ENCODE data around the gene MMP12. TPM values are rescaled to one million over a fixed set of nuclear protein-coding genes. Genes with fewer than 3 reads are reported as not detected.

Gene MMP12

GRCh38 chr11:102830001-102830727 lies 44.6 kb downstream of the MMP12 start:
- H3K27me3 ChIP-seq (ENCODE audit: control insufficient read depth, insufficient read depth, low read length): peaks cover 9% of the 10 kb centered on the region
- no peak overlapping the region for H3K9ac ChIP-seq (ENCODE audit: low read depth, low read length)
- H3K4me2 ChIP-seq (ENCODE audit: low read length): no peak overlapping the region
- no peak overlapping the region for H3K4me3 ChIP-seq (ENCODE audit: low read length)
- no peaks in the 10 kb centered on the region for H3K4me1 ChIP-seq (ENCODE audit: control insufficient read depth, insufficient read depth, low read length)
- no peaks in the 10 kb centered on the region for H3K36me3 ChIP-seq (ENCODE audit: insufficient read depth, low read length)
- H3K9me3 ChIP-seq (replicated peaks; ENCODE audit: low read length): no peaks in the 10 kb centered on the region

GRCh38 chr11:102829316-102830000 lies 45.3 kb downstream of the MMP12 start:
- no peaks in the 10 kb centered on the region for H3K36me3 ChIP-seq (ENCODE audit: insufficient read depth, low read length)
- H3K9ac ChIP-seq (ENCODE audit: low read depth, low read length): no peak overlapping the region
- peaks cover 9% of the 10 kb centered on the region for H3K27me3 ChIP-seq (ENCODE audit: control insufficient read depth, insufficient read depth, low read length)
- no peak overlapping the region for H3K4me3 ChIP-seq (ENCODE audit: low read length)
- H3K4me2 ChIP-seq (ENCODE audit: low read length): no peak overlapping the region
- no peaks in the 10 kb centered on the region for H3K4me1 ChIP-seq (ENCODE audit: control insufficient read depth, insufficient read depth, low read length)
- no peaks in the 10 kb centered on the region for H3K9me3 ChIP-seq (replicated peaks; ENCODE audit: low read length)

GRCh38 chr11:102824556-102824955 lies 50.2 kb downstream of the MMP12 start:
- Histone ChIP-seq H3K4me2 (ENCODE audit: low read length) (no peak overlapping the region), H3K9ac (ENCODE audit: low read depth, low read length) (no peak overlapping the region), H3K36me3 (ENCODE audit: insufficient read depth, low read length) (no peaks in the 10 kb centered on the region), H3K4me3 (ENCODE audit: low read length) (no peak overlapping the region), H3K9me3 (replicated peaks; ENCODE audit: low read length) (no peaks in the 10 kb centered on the region), H3K4me1 (ENCODE audit: control insufficient read depth, insufficient read depth, low read length) (no peaks in the 10 kb centered on the region), H3K27me3 (ENCODE audit: control insufficient read depth, insufficient read depth, low read length) (peaks cover 32% of the 10 kb centered on the region)

- Histone ChIP-seq H3K27me3 (ENCODE audit: control insufficient read depth, insufficient read depth, low read length) (peaks cover 33% of the 10 kb centered on the region), H3K4me1 (ENCODE audit: control insufficient read depth, insufficient read depth, low read length) (no peaks in the 10 kb centered on the region), H3K9me3 (replicated peaks; ENCODE audit: low read length) (no peaks in the 10 kb centered on the region), H3K36me3 (ENCODE audit: insufficient read depth, low read length) (no peaks in the 10 kb centered on the region), H3K4me2 (ENCODE audit: low read length) (no peak overlapping the region), H3K9ac (ENCODE audit: low read depth, low read length) (no peak overlapping the region), H3K4me3 (ENCODE audit: low read length) (no peak overlapping the region)
These were observed 55.3 kb downstream of the MMP12 start for GRCh38 chr11:102819491-102819890.

GRCh38 chr11:102813484-102813883 lies 61.3 kb downstream of the MMP12 start:
- no peak overlapping the region for H3K4me3 ChIP-seq (ENCODE audit: low read length)
- H3K9ac ChIP-seq (ENCODE audit: low read depth, low read length): no peak overlapping the region
- H3K9me3 ChIP-seq (replicated peaks; ENCODE audit: low read length): no peaks in the 10 kb centered on the region
- H3K36me3 ChIP-seq (ENCODE audit: insufficient read depth, low read length): no peaks in the 10 kb centered on the region
- no peaks in the 10 kb centered on the region for H3K4me1 ChIP-seq (ENCODE audit: control insufficient read depth, insufficient read depth, low read length)
- H3K27me3 ChIP-seq (ENCODE audit: control insufficient read depth, insufficient read depth, low read length): peaks cover 24% of the 10 kb centered on the region
- no peak overlapping the region for H3K4me2 ChIP-seq (ENCODE audit: low read length)

Small RNAs within 50 kb of the gene (small RNA-seq; reads per million reads assigned to genes)
- gene RNU7-159P: not detected
